H1 (cell line): ENCODE data around the gene GPC3. TPM values are rescaled to one million over a fixed set of nuclear protein-coding genes. Genes with fewer than 3 reads are reported as not detected.

ENCODE experiments used
- CTCF ChIA-PET: fragments of 300-600 bp; sonication (Branson Sonifier 250); formaldehyde crosslinking; loops from one replicate; lab custom pipeline; 2021; ENCODE audit not compliant: partially characterized antibody; lab: Charles Lee
- POLR2A ChIA-PET: fragments of 300-600 bp; sonication (Branson Sonifier 250); formaldehyde crosslinking; loops from one replicate; lab custom pipeline; 2021; ENCODE audit warnings: inconsistent platforms; ENCODE audit not compliant: partially characterized antibody; lab: Charles Lee
- DNase-seq, 2 experiments: peaks; one replicate each; pipeline versions ENCODE4 v3.0.0 to v3.0.0-alpha.2; 2010 to 2022; ENCODE audit warnings: low spot score in 2 of 2, low read depth in 1 of 2, mixed read lengths in 1 of 2
- FAIRE-seq: peaks from 2 replicates; lab custom pipeline; 2011; peaks lifted over from hg19 to GRCh38; lab: Jason Lieb, UNC
- H2AFZ ChIP-seq: 2 replicates; pipeline ENCODE4 v1.8.1; 2012; ENCODE audit warnings: low read length, inconsistent platforms
- H2AK5ac ChIP-seq: 2 replicates; pipeline ENCODE4 v1.6.1; 2013; ENCODE audit warnings: low read depth, low read length
- H2BK120ac ChIP-seq: replicated peaks from 2 replicates; pipeline ENCODE3; 2013; ENCODE audit warnings: low read depth, low read length, inconsistent platforms
- H2BK12ac ChIP-seq: 2 replicates; pipeline ENCODE4 v1.6.1; 2013; ENCODE audit warnings: low read depth, low read length
- H2BK15ac ChIP-seq: 2 replicates; pipeline ENCODE4 v1.6.1; 2013; ENCODE audit warnings: low read length
- H2BK20ac ChIP-seq: 2 replicates; pipeline ENCODE4 v1.6.1; 2013; ENCODE audit warnings: low read length
- H2BK5ac ChIP-seq: 2 replicates; pipeline ENCODE4 v1.6.1; 2013; ENCODE audit warnings: low read depth, low read length
- H3K14ac ChIP-seq: 2 replicates; pipeline ENCODE4 v1.6.1; 2013; ENCODE audit warnings: inconsistent platforms; ENCODE audit not compliant: insufficient read length
- H3K18ac ChIP-seq: 2 replicates; pipeline ENCODE4 v1.6.1; 2013; ENCODE audit warnings: low read length; ENCODE audit errors: extremely low read depth
- H3K23ac ChIP-seq: 2 replicates; pipeline ENCODE4 v1.6.1; 2013; ENCODE audit warnings: inconsistent platforms; ENCODE audit not compliant: insufficient read length
- H3K23me2 ChIP-seq: 2 replicates; pipeline ENCODE4 v1.6.1; 2013; ENCODE audit warnings: low read depth, low read length
- H3K27ac ChIP-seq: 2 replicates; pipeline ENCODE4 v1.6.1; 2011; ENCODE audit warnings: low read depth, low read length, inconsistent platforms
- H3K27me3 ChIP-seq, 4 experiments: replicated peaks in 1 of 4; 1 replicate in 1 of 4; 2 replicates in 3 of 4; pipeline versions ENCODE4 v1.6.1 to v1.8.1; 2011 to 2013; ENCODE audit warnings: low read length in 3 of 4, mild to moderate bottlenecking in 3 of 4, inconsistent platforms in 2 of 4, mixed read lengths in 2 of 4, moderate library complexity in 1 of 4; ENCODE audit not compliant: control insufficient read depth in 3 of 4, insufficient read depth in 3 of 4; ENCODE audit errors: extremely low read depth in 1 of 4
- H3K36me3 ChIP-seq, 4 experiments: 2 replicates each; pipeline versions ENCODE4 v1.6.1 to v1.8.1; 2011 to 2013; ENCODE audit warnings: mild to moderate bottlenecking in 4 of 4, low read length in 3 of 4, moderate library complexity in 2 of 4, control low read depth in 1 of 4, inconsistent platforms in 1 of 4; ENCODE audit not compliant: insufficient read depth in 4 of 4, control insufficient read depth in 2 of 4
- H3K4ac ChIP-seq: replicated peaks from 2 replicates; pipeline ENCODE3; 2013; ENCODE audit warnings: low read length, low read depth, mixed read lengths, inconsistent platforms; ENCODE audit not compliant: insufficient read length
- H3K4me1 ChIP-seq, 4 experiments: replicated peaks in 1 of 4; 1 replicate in 1 of 4; 2 replicates in 3 of 4; pipeline versions ENCODE4 v1.6.1 to v1.8.1; 2011 to 2013; ENCODE audit warnings: low read length in 3 of 4, inconsistent platforms in 2 of 4, mixed read lengths in 1 of 4; ENCODE audit not compliant: insufficient read depth in 4 of 4, control insufficient read depth in 3 of 4
- H3K4me2 ChIP-seq, 2 experiments: 2 replicates each; pipeline versions ENCODE4 v1.6.1 to v1.8.1; 2011 to 2013; ENCODE audit warnings: low read depth in 2 of 2, low read length in 2 of 2, control low read depth in 1 of 2, inconsistent platforms in 1 of 2, mild to moderate bottlenecking in 1 of 2; ENCODE audit not compliant: insufficient read depth in 1 of 2
- H3K4me3 ChIP-seq, 4 experiments: fragments of 200-600, 300-600 bp in 1 of 4; sonication (generic), shearing (Covaris generic), sonication (Bioruptor Twin) in 1 of 4; 2 replicates each; pipeline versions ENCODE4 v1.5.1 to v1.8.1; 2011 to 2016; ENCODE audit warnings: low read length in 4 of 4, low read depth in 3 of 4, control low read depth in 2 of 4, inconsistent platforms in 2 of 4, mild to moderate bottlenecking in 2 of 4, mixed read lengths in 1 of 4, moderate library complexity in 1 of 4; ENCODE audit not compliant: insufficient read depth in 2 of 4; ENCODE audit errors: extremely low read depth in 1 of 4
- H3K56ac ChIP-seq: replicated peaks from 2 replicates; pipeline ENCODE3; 2013; ENCODE audit warnings: low read depth, mild to moderate bottlenecking, mixed read lengths, low read length, inconsistent platforms; ENCODE audit not compliant: insufficient read length
- H3K79me1 ChIP-seq: 2 replicates; pipeline ENCODE4 v1.6.1; 2013; ENCODE audit warnings: low read depth, low read length, control low read depth
- H3K79me2 ChIP-seq, 2 experiments: 2 replicates each; pipeline versions ENCODE4 v1.6.1 to v1.8.1; 2012 to 2013; ENCODE audit warnings: low read length in 2 of 2, mild to moderate bottlenecking in 2 of 2, inconsistent platforms in 1 of 2; ENCODE audit not compliant: insufficient read depth in 2 of 2, control insufficient read depth in 1 of 2
- H3K9ac ChIP-seq, 4 experiments: replicated peaks in 1 of 4; 1 replicate in 1 of 4; 2 replicates in 3 of 4; pipeline versions ENCODE4 v1.6.1 to v1.8.1; 2011 to 2013; ENCODE audit warnings: low read depth in 3 of 4, low read length in 3 of 4, control low read depth in 2 of 4, mild to moderate bottlenecking in 2 of 4, moderate library complexity in 2 of 4, inconsistent platforms in 1 of 4; ENCODE audit errors: extremely low read depth in 1 of 4
- H3K9me3 ChIP-seq, 2 experiments: 2 replicates each; pipeline versions ENCODE4 v1.6.1 to v1.8.1; 2012 to 2013; ENCODE audit warnings: mild to moderate bottlenecking in 2 of 2, moderate library complexity in 2 of 2, control low read depth in 1 of 2, inconsistent platforms in 1 of 2, low read depth in 1 of 2, low read length in 1 of 2, mixed read lengths in 1 of 2; ENCODE audit not compliant: insufficient read depth in 2 of 2
- H4K20me1 ChIP-seq, 2 experiments: replicated peaks in 1 of 2; 2 replicates each; pipeline versions ENCODE3 to v1.8.1; 2011 to 2013; ENCODE audit warnings: inconsistent platforms in 2 of 2, low read length in 2 of 2, mild to moderate bottlenecking in 1 of 2; ENCODE audit not compliant: insufficient read depth in 2 of 2, control insufficient read depth in 1 of 2
- H4K5ac ChIP-seq: 2 replicates; pipeline ENCODE4 v1.6.1; 2013; ENCODE audit warnings: low read length, low read depth, mixed read lengths, inconsistent platforms; ENCODE audit not compliant: insufficient read length
- H4K8ac ChIP-seq: 2 replicates; pipeline ENCODE4 v1.8.0; 2013; ENCODE audit warnings: mild to moderate bottlenecking, moderate library complexity, low read length, inconsistent platforms; ENCODE audit not compliant: insufficient read depth; ENCODE audit errors: extremely low read depth
- H4K91ac ChIP-seq: replicated peaks from 2 replicates; pipeline ENCODE3; 2013; ENCODE audit warnings: low read length, mixed read lengths, inconsistent platforms; ENCODE audit not compliant: insufficient read length
- ASH2L ChIP-seq: fragments of 200-600, 300-600 bp; sonication (generic); IDR thresholded peaks from one replicate; pipeline ENCODE4 v1.7.1; 2017; ENCODE audit warnings: low read length
- HDAC6 ChIP-seq: IDR thresholded peaks from one replicate; pipeline ENCODE4 v1.7.1; 2012; ENCODE audit warnings: low read depth, mild to moderate bottlenecking, inconsistent platforms, low read length, moderate library complexity
- POLR2A ChIP-seq, 2 experiments: IDR thresholded peaks; 1 replicate in 1 of 2; 2 replicates in 1 of 2; pipeline ENCODE4 v1.6.1; 2011; ENCODE audit warnings: low read depth in 2 of 2, low read length in 2 of 2, mild to moderate bottlenecking in 2 of 2; ENCODE audit errors: control extremely low read depth in 1 of 2
- RFX5 ChIP-seq: IDR thresholded peaks from 2 replicates; pipeline ENCODE4 v1.6.1; 2011; ENCODE audit warnings: low read depth, low read length, improper control_type of control experiment, borderline replicate concordance
- SIX5 ChIP-seq: IDR thresholded peaks from 2 replicates; pipeline ENCODE4 v1.6.1; 2011; ENCODE audit warnings: mild to moderate bottlenecking, low read depth, low read length
- SUZ12 ChIP-seq: fragments of 200-600 bp; sonication (generic); IDR thresholded peaks from 2 replicates; pipeline ENCODE4 v1.6.1; 2012; ENCODE audit warnings: mild to moderate bottlenecking, inconsistent platforms, low read length, moderate library complexity, mixed read lengths
- WGBS, 2 experiments: shearing (Covaris generic) in 1 of 2; methylation state at CpG; one replicate each; pipeline versions ENCODE4 v1.1.6 to v1.1.7; 2013 to 2015; ENCODE audit warnings: low lambda C conversion rate in 2 of 2, mixed read lengths in 2 of 2, inconsistent platforms in 1 of 2, low coverage in 1 of 2, missing lambda C conversion rate in 1 of 2; ENCODE audit not compliant: insufficient replicate concordance in 2 of 2, insufficient coverage in 1 of 2, insufficient read length in 1 of 2; ENCODE audit errors: extremely low coverage in 1 of 2, missing lambda C conversion rate in 1 of 2; 5-methylcytosine and 5-hydroxymethylcytosine counted together
- polyA plus RNA-seq, 7 experiments: library from polyadenylated mRNA; depleted of rRNA in 3 of 7; stranded (reverse) in 5 of 7; unstranded in 2 of 7; fragments of >200 nt in 5 of 7; fragments of 200-250 nt in 2 of 7; gene quantifications; 1 replicate in 5 of 7; 2 replicates in 1 of 7; 4 replicates in 1 of 7; pipeline versions ENCODE4 v1.2.1 to v1.2.3, GENCODE V29; 2011 to 2013; ENCODE audit warnings: missing spikeins in 2 of 7, mixed read lengths in 2 of 7
- total RNA-seq: library from RNA; stranded (reverse); fragmentation: NEBNext Ultra II Directional; extraction: Animal tissue kit (Norgen Biotek cat#: 25700); gene quantifications from 2 replicates; pipeline ENCODE4 v1.2.1, GENCODE V29; 2021
- TF ChIP-seq, protein P1 (sequence below): IDR thresholded peaks from 2 replicates; pipeline ENCODE4 v1.6.1; 2011; ENCODE audit warnings: low read depth, mild to moderate bottlenecking, low read length; ENCODE audit not compliant: insufficient read depth

The GPC3 gene
- total and polyA plus RNA-seq, 2 of the 8 experiments (the other 6 are each of a cell fraction or from before 2014, with no cell fraction given) = 64.8 to 71.9 TPM

DNA sequence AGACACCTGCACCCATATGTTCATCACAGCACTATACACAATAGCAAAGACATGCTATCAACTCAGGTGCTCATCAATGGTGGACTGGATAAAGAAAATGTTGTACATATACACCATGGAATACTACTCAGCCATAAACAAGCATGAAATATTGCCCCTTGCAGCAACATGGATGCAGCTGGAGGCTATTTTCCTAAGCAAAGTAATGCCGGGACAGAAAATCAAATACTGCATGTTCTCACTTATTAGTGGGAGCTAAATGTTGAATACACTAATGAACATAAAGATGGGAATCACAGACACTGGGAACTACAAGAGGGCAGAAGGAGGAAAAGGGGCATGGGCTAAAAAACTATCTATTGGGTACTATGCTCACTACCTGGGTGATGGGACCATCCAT lies 278.5 kb downstream of the GPC3 start:
- H3K18ac ChIP-seq = no peak overlapping the region
- H3K23ac ChIP-seq = no peak overlapping the region
- no peak overlapping the region for H2BK20ac ChIP-seq
- no peak for DNase-seq
- H3K14ac ChIP-seq = no peak overlapping the region
- no peaks in the 10 kb centered on the region for H3K79me1 ChIP-seq
- H2BK120ac ChIP-seq = no peak overlapping the region
- FAIRE-seq = no peak
- no peak overlapping the region for H4K91ac ChIP-seq
- H3K27me3 ChIP-seq = no peaks in the 10 kb centered on the region
- CTCF ChIA-PET = no interaction called here
- WGBS, 2 experiments = 100% methylated on average over 1 of the region's 1 CpG; no CpG with 5 or more reads in 1 of the 2 experiments
- no peak overlapping the region for H4K5ac ChIP-seq
- H4K8ac ChIP-seq = no peak overlapping the region
- no peak overlapping the region for H3K27ac ChIP-seq
- H3K9ac ChIP-seq = no peak overlapping the region
- H3K4ac ChIP-seq = no peak overlapping the region
- no peak overlapping the region for H2AFZ ChIP-seq
- no peak overlapping the region for H2BK5ac ChIP-seq
- H3K23me2 ChIP-seq = no peaks in the 10 kb centered on the region
- no peak overlapping the region for H3K4me2 ChIP-seq
- H3K4me3 ChIP-seq = no peak overlapping the region
- no peaks in the 10 kb centered on the region for H3K9me3 ChIP-seq
- H2BK15ac ChIP-seq = no peak overlapping the region
- no peaks in the 10 kb centered on the region for H3K79me2 ChIP-seq
- H3K56ac ChIP-seq = no peak overlapping the region
- H2BK12ac ChIP-seq = no peak overlapping the region
- H4K20me1 ChIP-seq = no peaks in the 10 kb centered on the region
- peaks cover 0 to 15% (median 2%) of the 10 kb centered on the region in 4 experiments; a peak in 2 of 7 replicates for H3K4me1 ChIP-seq
- H3K36me3 ChIP-seq = no peaks in the 10 kb centered on the region
- no peak overlapping the region for H2AK5ac ChIP-seq
- POLR2A ChIA-PET = interaction anchor here (0.6 kb wide), 1 partner anchor 17 kb away, joined by 3 read pairs; no protein-coding TSS in a partner anchor
- no peak for TF ChIP-seq SUZ12
- TF ChIP-seq SIX5 = no peak
- TF ChIP-seq HDAC6 = no peak
- TF ChIP-seq ASH2L = no peak
- no peak for TF ChIP-seq RFX5
- TF ChIP-seq, protein P1, sequence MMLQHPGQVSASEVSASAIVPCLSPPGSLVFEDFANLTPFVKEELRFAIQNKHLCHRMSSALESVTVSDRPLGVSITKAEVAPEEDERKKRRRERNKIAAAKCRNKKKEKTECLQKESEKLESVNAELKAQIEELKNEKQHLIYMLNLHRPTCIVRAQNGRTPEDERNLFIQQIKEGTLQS = no peak
- no peak for TF ChIP-seq POLR2A (IDR thresholded peaks at IDR 0.05; ENCODE audit: control extremely low read depth in 1 of 2, low read depth in 2 of 2, low read length in 2 of 2)
